Central memory CD8-positive, alpha-beta T cell (primary cell): ENCODE results near the gene LGR4.

Experiments used
- ATAC-seq: fragments of 150-1000 bp; cut with Tn5 transposase; replicated peaks from 2 replicates; pipeline ENCODE4 v1.10.0; 2022; ENCODE audit warnings: mild to moderate bottlenecking, moderate FRiP score, moderate number of reproducible peaks; ENCODE audit not compliant: poor library complexity, severe bottlenecking; ENCODE audit errors: extremely low read depth
- DNase-seq, 2 donors: peaks; one replicate each; pipeline ENCODE4 v3.0.0; 2021; ENCODE audit warnings: low spot score in 2 of 2
- H3K27ac Mint-ChIP-seq: one replicate; pipeline ENCODE4 v1.8.0; 2022; ENCODE audit warnings: low read depth, mild to moderate bottlenecking, moderate library complexity, mixed read lengths
- H3K27me3 Mint-ChIP-seq: one replicate; pipeline ENCODE4 v1.8.0; 2022; ENCODE audit warnings: mixed read lengths
- H3K36me3 Mint-ChIP-seq: one replicate; pipeline ENCODE4 v1.8.0; 2022; ENCODE audit warnings: mild to moderate bottlenecking, moderate library complexity, mixed read lengths; ENCODE audit not compliant: insufficient read depth
- H3K4me1 Mint-ChIP-seq: one replicate; pipeline ENCODE4 v1.8.0; 2022; ENCODE audit warnings: mixed read lengths
- H3K4me3 Mint-ChIP-seq: one replicate; pipeline ENCODE4 v1.8.0; 2022; ENCODE audit warnings: mild to moderate bottlenecking, moderate library complexity, mixed read lengths
- H3K9me3 Mint-ChIP-seq: one replicate; pipeline ENCODE4 v1.8.0; 2022; ENCODE audit warnings: mixed read lengths

Gene LGR4

DNA sequence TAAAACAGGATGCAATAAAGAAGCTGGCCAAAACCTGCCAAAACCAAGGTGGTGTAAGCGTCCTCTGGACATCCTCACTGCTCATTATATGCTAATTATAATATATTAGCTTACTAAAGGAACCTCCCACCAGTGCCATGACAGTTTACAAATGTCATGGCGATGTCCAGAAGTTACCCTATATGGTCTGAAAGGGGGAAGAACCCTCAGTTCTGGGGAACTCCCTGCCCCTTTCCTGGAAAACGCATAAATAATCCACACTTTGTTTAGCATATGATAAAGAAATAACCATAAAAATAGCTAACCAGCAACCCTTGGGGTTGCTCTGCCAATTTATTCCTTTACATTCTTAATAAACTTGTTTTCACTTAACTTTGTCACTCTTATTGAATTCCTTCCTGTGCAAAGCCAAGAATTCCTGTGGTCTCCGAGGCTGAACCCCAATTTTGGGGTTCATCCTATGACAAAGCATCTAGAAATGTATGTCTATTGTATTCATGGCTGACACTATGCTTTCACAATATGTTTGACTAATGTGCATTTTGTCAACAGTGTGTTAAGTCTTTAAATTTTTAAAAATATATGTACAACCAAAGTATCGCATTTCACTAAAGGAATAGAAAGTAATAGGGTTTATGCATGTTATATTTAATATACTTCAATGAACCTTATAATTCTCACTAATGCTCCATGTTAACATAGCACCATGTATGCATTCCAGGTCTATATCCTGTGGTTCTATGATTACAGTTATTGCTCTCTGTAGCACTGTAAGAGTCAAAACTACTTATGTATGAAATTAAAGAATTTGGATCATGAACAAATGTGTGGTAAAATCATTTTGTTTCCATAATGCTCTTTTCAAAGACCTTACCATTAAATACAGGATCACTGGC lies 25.1 kb downstream of the LGR4 start:
- H3K4me3 Mint-ChIP-seq, result no peak overlapping the region
- H3K36me3 Mint-ChIP-seq, result no peaks in the 10 kb centered on the region
- H3K4me1 Mint-ChIP-seq, result no peaks in the 10 kb centered on the region
- H3K27ac Mint-ChIP-seq, result no peak overlapping the region
- no peak for ATAC-seq
- no peaks in the 10 kb centered on the region for H3K9me3 Mint-ChIP-seq
- no peak for DNase-seq
- H3K27me3 Mint-ChIP-seq, result peaks cover 4% of the 10 kb centered on the region

DNA sequence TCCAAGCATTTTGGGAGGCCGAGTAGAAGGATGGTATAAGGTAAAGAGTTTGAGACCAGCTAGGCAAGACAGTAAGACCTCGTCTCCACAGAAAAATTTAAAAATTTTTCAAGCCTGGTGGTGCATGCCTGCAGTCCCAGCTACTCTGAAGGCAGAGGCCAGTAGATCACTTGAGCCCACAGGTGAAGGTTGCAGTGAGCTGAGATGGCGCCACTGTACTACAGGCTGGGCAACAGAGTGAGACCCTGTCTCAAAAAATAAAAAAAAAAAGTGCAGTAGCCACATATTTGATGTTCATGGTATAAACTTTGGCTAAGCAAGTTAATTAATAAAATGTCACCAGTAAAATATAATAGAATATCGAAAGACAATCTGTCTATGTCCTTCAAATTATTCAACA lies 27.0 kb downstream of the LGR4 start:
- H3K4me1 Mint-ChIP-seq, result no peaks in the 10 kb centered on the region
- peaks cover 21% of the 10 kb centered on the region for H3K27me3 Mint-ChIP-seq
- no peak for DNase-seq
- no peak for ATAC-seq
- no peak overlapping the region for H3K27ac Mint-ChIP-seq
- H3K36me3 Mint-ChIP-seq, result no peaks in the 10 kb centered on the region
- no peak overlapping the region for H3K4me3 Mint-ChIP-seq
- no peaks in the 10 kb centered on the region for H3K9me3 Mint-ChIP-seq

DNA sequence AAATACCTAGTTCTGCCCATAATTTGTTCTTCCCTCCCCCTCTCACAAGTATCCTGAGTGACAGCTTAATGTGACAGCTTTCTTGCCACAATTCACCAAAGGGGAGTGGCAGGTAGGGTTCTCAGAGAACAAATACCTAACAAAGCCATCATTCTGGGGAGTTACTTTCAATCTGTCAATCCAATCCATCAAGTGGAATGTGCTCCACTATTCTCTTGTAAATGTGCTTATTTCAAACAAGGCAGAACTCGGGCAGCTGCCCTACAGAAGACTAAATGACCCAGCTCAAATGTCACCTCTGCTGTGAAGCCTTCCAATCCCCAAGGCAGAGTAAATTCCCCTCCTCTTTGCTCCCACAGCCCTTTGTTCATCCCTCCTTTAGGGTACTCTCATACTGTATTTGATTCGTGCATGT lies 27.8 kb downstream of the LGR4 start:
- Mint-ChIP-seq H3K27ac (no peak overlapping the region), H3K9me3 (no peaks in the 10 kb centered on the region), H3K27me3 (peaks cover 21% of the 10 kb centered on the region), H3K4me1 (no peaks in the 10 kb centered on the region), H3K4me3 (no peak overlapping the region), H3K36me3 (no peaks in the 10 kb centered on the region)
- ATAC-seq (no peak), DNase-seq (no peak)

DNA sequence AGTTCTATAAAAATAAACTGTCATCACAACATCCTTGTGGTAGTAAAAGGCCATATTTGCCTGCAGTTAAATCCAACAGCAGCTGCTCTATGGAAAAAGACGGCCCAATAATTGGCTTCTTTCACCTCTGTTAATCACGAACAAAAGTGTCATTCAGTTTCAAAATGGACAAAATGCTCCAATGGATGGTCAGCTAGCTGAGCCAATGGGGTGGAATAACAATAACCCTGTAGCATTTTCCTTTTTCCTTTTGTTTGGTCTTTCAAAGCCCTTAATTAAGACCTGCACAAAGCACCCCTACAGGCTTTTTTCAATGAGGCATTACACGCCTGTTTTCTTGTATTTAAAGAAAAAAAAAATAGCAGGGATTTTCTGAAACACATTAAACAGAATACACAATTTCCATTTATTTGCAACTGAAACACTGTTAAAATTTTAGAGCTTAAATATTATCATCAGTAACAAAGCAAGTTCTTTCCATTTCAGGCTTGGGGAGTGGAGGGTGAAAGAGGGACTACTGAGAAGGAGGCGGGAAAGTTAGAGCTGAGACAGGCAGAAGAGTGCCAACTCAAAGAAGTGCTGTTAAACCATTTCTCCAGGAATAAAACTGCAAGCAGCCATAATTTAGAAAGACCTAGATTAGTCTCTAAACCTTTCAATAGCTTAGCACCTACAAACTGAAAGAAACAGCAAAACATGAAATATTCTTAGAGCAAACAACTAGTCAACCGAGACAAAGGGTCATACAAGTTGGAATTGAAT lies 28.7 kb downstream of the LGR4 start:
- DNase-seq, result no peak
- ATAC-seq, result no peak
- Mint-ChIP-seq H3K4me1 (no peaks in the 10 kb centered on the region), H3K9me3 (no peaks in the 10 kb centered on the region), H3K4me3 (no peak overlapping the region), H3K27ac (no peak overlapping the region), H3K36me3 (no peaks in the 10 kb centered on the region), H3K27me3 (peaks cover 21% of the 10 kb centered on the region)

DNA sequence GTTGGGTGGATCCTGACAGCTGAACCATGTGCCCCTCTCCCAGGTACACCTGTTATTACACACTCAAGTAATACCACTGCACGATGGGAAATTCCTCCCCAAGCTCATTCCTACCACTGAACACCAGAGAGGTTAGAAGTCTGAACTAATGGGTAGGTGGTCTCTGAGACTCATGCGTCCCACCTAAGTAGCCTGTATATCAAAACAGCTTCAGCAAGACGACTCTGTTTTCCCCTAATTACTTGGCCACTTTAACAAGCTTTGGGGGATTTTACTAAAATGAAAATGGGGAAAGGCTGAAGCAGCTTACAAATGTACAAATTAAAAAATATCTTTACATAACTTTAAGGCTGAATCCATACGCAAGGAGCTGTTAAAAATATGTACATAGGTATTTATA lies 29.4 kb downstream of the LGR4 start:
- peaks cover 21% of the 10 kb centered on the region for H3K27me3 Mint-ChIP-seq
- no peak overlapping the region for H3K27ac Mint-ChIP-seq
- DNase-seq, result no peak
- H3K36me3 Mint-ChIP-seq, result no peaks in the 10 kb centered on the region
- H3K4me1 Mint-ChIP-seq, result no peaks in the 10 kb centered on the region
- ATAC-seq, result no peak
- no peaks in the 10 kb centered on the region for H3K9me3 Mint-ChIP-seq
- H3K4me3 Mint-ChIP-seq, result no peak overlapping the region

DNA sequence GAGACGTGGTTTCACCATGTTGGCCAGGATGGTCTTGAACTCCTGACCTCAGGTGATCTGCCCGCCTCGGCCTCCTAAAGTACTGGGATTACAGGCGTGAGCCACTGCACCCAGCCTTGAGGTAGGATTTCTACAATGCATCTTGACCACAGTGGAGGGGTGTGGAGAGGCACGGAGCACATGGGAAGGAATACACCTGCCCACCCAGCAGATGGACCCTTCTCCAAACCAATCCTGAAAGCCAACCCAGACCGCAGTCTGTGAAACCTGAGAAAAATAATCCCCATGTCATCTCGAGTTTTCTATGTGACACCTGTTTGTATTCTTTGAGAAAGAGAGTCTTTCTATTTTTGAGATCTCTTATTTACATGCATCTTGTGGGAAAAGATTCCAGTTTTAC lies 32.5 kb downstream of the LGR4 start:
- H3K27me3 Mint-ChIP-seq, result peaks cover 23% of the 10 kb centered on the region
- DNase-seq (no peak), ATAC-seq (no peak)
- H3K9me3 Mint-ChIP-seq, result no peaks in the 10 kb centered on the region
- H3K4me1 Mint-ChIP-seq, result no peaks in the 10 kb centered on the region
- H3K4me3 Mint-ChIP-seq, result no peak overlapping the region
- no peaks in the 10 kb centered on the region for H3K36me3 Mint-ChIP-seq
- H3K27ac Mint-ChIP-seq, result no peak overlapping the region

DNA sequence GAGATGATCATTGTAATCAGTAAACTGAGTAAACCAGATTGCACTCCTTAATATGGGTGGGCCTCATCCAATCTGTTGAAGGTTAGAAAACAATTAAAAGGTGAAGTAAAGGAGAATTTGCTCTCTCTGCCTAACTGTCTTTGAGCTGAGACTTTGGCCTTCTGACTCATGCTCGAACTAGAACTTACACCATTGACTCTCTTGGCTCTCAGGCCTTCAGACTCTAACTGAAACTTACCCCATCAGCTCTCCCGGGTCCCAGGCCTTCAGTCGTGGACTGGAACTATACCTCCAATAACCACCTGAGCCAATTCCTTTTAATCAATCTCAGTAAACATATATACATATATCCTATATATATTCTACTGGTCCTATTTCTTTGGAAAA lies 34.0 kb downstream of the LGR4 start:
- Mint-ChIP-seq H3K36me3 (no peaks in the 10 kb centered on the region), H3K9me3 (no peaks in the 10 kb centered on the region), H3K4me3 (no peak overlapping the region), H3K4me1 (no peaks in the 10 kb centered on the region), H3K27ac (no peak overlapping the region), H3K27me3 (peaks cover 38% of the 10 kb centered on the region)
- ATAC-seq (no peak), DNase-seq (no peak)

DNA sequence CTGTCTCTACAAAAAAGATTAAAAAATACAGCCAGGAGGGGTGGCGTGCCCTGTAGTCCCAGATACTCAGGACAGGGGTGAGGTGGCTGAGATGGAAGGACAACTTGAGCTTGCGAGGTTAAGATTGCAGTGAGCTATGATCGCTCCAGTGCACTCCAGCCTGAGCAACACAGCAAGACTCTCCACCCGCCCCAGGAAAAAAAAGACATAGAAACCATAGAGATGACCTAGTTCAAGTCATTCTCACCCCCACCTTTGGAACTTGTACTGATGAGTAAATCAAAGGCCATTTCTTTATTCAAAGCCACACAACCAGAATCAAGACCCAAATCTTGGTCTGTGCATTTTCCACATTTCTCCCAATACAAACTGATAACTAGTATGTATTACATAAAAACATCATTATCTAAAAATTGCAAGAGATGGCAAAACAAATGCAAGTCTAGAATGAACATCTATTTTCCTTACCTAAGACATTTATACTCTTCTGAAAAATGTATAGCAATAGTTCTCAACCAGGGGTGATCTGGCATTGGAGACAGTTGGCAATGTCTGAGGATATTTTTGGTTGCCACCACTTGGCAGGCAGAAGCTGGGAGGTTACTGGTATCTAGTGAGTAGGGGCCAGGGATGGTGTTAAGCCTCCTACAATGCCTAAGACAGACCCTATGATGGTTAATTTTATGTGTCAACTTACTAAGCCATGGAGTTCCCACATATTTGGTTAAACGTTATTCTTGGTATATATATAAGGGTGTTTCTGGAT lies 34.6 kb downstream of the LGR4 start:
- Mint-ChIP-seq H3K9me3 (no peaks in the 10 kb centered on the region), H3K36me3 (no peaks in the 10 kb centered on the region), H3K4me3 (no peak overlapping the region), H3K27ac (no peak overlapping the region), H3K27me3 (peaks cover 40% of the 10 kb centered on the region), H3K4me1 (no peaks in the 10 kb centered on the region)
- ATAC-seq (no peak), DNase-seq (no peak)

DNA sequence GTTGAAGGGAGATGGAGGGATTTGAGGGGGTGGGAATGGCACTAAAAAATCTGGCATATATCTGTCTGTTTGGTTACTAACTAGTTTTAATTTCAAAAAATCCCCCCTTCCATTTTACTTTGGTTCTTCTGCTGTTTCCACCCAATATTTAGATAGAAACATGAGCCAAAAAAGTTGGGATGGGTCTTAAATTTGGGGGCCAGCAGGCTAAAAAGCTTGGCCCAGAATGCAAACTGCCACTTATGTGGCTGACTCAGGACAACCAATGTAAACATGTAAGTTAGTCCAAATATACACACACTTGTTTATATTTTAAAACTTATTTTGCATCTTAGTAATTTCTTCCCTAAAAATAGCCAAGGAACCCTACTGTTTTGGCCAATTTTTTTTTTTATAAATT lies 35.7 kb downstream of the LGR4 start:
- peaks cover 30% of the 10 kb centered on the region for H3K27me3 Mint-ChIP-seq

DNA sequence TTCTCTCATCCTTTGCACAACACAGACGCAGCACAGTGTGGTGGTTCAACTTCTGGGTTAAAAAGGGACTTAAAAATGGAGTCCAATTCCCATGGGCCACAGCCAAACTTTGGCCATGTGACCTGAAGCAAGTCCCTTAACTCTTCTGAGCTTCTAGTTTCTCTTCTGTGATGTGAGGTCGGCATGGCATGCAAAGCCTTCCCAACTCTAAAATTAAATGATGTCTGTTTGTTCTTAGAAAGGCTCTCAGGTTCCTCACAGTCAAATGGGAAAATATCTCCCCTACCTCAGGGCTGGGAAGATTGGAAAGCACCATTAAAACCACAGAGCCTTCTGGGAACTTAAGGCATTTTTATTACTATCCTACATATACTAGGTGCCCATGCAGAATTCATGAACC lies 38.8 kb downstream of the LGR4 start:
- H3K4me1 Mint-ChIP-seq, result no peaks in the 10 kb centered on the region
- H3K4me3 Mint-ChIP-seq, result no peak overlapping the region
- no peak overlapping the region for H3K27ac Mint-ChIP-seq
- no peak for DNase-seq
- no peaks in the 10 kb centered on the region for H3K36me3 Mint-ChIP-seq
- no peaks in the 10 kb centered on the region for H3K9me3 Mint-ChIP-seq
- peaks cover 19% of the 10 kb centered on the region for H3K27me3 Mint-ChIP-seq
- ATAC-seq, result no peak

More for the DNA sequence above, 35.7 kb downstream of the LGR4 start:
- Mint-ChIP-seq H3K9me3 (no peaks in the 10 kb centered on the region), H3K4me1 (no peaks in the 10 kb centered on the region), H3K27ac (no peak overlapping the region), H3K36me3 (no peaks in the 10 kb centered on the region), H3K4me3 (no peak overlapping the region)
- no peak for DNase-seq
- ATAC-seq, result no peak

DNA sequence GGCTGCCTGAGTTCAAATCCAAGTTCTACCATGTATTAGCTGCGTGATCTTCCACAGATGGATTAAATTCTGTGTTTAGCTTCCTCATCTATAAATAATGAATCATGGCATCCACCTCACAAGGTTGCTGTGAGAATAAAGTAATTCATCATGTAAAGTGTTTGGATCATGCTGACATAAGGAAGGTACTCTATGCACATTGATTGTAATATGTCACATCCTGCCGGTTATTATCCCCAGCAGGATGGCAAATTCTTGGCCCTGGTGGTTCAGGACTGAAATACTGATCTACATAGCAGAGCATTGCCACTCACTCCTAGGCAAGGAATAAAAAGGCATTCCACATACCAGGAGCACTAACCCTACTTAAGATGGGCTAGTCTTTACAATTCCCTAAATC lies 40.8 kb downstream of the LGR4 start:
- Mint-ChIP-seq H3K27me3 (peaks cover 19% of the 10 kb centered on the region), H3K27ac (no peak overlapping the region), H3K4me1 (no peaks in the 10 kb centered on the region), H3K9me3 (no peaks in the 10 kb centered on the region), H3K4me3 (no peak overlapping the region), H3K36me3 (no peaks in the 10 kb centered on the region)
- no peak for ATAC-seq
- no peak for DNase-seq

DNA sequence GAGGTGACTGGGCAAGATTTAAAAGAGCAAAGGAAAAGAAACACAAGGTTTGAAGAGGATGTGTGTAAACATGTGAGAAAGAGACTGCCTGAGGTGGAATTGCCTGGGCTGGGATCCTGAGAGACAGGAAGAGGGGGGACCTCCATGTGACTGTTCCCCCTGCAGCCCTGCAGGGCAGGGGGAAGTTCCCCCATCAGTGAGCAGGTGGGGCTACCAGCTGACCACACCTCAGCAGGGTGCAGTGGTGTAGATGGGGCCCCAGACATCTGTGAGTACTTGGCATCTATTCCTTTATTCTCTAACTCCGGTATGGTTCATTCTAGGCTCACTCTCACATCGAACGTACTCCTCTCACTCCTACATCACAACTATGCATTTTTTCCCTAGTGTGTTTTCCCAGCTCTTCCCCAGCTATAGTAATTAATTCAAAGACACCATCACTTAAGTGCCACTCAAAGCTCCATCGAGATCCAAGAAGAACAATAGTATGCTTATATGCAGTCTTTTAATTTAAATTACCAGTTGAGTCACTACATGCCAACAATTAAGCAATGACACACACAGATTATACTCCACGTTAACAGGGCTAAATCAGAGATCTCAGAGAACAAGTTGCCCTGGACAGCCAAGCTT lies 42.7 kb downstream of the LGR4 start:
- no peak for ATAC-seq
- no peak overlapping the region for H3K4me3 Mint-ChIP-seq
- H3K36me3 Mint-ChIP-seq, result no peaks in the 10 kb centered on the region
- no peaks in the 10 kb centered on the region for H3K4me1 Mint-ChIP-seq
- H3K27me3 Mint-ChIP-seq, result peaks cover 15% of the 10 kb centered on the region
- H3K9me3 Mint-ChIP-seq, result no peaks in the 10 kb centered on the region
- no peak for DNase-seq
- no peak overlapping the region for H3K27ac Mint-ChIP-seq
